Fibroblast of villous mesenchyme (primary cell): ENCODE results near the gene GPR39. TPM values are rescaled to one million over a fixed set of nuclear protein-coding genes. Genes with fewer than 3 reads are reported as not detected.
A peak's percentile ranks its signal among the peaks of the same experiment; 100 is the strongest.

Source experiments
- DNase-seq: peaks from one replicate; pipeline ENCODE4 v3.0.0-alpha.2; 2010; ENCODE audit warnings: low read depth
- H3K4me3 ChIP-seq: 2 replicates; pipeline ENCODE4 v1.5.1; 2011; ENCODE audit warnings: low read depth, mild to moderate bottlenecking, low read length
- CTCF ChIP-seq: IDR thresholded peaks from 2 replicates; pipeline ENCODE4 v1.5.1; 2012; ENCODE audit warnings: low read depth, mild to moderate bottlenecking, low read length; ENCODE audit not compliant: insufficient read depth
- total RNA-seq: library from RNA; depleted of rRNA; stranded (reverse); fragments of >200 nt; gene quantifications from 2 replicates; pipeline ENCODE4 v1.2.3, GENCODE V29; 2012

Gene GPR39
- total RNA-seq, 1 donor = 5.6 TPM

- no peak overlapping the region for H3K4me3 ChIP-seq
- DNase-seq = no peak
- TF ChIP-seq CTCF = no peak
These were observed 228.6 kb downstream of the GPR39 start for GRCh38 chr2:132645176-132645575.

GRCh38 chr2:132645722-132646539 is 229.3 kb downstream of the GPR39 start:
- no peak overlapping the region for H3K4me3 ChIP-seq
- no peak for TF ChIP-seq CTCF
- no peak for DNase-seq

DNA sequence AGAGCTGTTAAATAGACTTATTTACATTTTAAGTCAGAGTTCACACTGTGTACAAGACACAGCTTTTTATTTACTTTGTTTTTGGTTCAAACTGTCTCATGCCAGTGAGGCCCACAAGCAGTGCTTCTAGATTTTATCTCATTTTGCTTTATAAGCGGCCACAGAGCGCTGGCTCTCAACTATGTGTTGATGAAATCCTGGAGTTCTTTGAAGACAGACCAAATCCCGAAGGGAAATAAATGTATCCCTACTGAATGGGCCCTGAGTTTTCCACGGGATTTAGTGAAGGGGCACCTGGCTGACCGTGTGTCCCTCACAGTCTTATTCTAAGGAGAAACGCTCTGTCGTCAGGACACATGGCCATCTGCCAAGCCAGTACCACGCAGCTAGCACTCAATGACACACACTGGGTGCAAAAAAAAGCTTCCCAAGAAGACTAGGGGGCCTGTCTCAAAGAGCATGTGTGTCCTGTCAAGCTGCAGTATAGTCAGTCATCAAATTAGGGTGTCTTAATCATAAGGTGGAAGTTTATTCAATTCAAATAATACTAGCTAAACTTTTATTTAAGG is 230.0 kb downstream of the GPR39 start:
- no peak for TF ChIP-seq CTCF
- no peak for DNase-seq
- no peak overlapping the region for H3K4me3 ChIP-seq

DNA sequence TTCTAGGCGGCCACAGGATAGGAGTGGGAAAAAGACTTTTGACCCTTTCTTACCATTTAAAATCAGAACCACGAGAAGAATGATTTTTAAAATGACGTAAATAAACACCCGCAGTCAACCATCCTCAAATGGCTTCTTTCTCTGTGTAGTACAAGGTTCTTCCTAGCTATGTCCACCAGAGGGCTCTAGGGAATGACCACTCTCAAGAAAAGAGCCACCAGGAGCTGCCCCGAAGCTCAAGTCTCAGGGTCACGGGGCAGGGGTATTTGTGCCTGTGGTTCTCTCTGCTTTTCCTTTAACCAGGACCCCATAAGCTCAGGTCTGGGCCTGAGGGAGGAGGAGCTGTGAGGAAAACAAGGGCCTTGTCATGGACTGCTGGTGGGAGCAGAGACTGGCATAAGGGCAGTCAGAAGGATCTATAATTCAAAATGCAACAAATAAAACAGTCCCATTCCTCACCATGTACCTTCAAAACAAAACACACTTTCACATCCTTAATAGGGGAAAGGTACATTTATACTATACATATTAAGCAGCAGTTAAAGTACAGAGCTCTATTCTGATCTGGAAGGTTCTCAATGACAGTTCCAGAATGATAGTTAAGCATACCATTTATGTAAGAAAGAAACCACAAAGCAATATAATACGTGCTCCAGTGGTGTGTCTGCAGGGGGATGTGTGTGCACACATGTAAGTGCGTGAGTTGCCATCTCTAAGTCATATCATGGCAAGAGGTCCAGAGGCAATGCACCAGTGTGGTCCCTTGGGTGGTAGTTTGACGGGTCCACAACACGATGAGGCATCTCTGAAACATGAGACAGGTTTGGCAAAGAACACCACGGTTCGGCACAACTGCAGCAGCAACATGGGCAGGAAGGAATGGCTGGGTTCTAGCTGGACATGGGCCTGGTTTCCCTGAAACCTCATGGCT is 234.8 kb downstream of the GPR39 start:
- no peak overlapping the region for H3K4me3 ChIP-seq
- TF ChIP-seq CTCF = peak; percentile 46
- no peak for DNase-seq

- no peak for TF ChIP-seq CTCF
- H3K4me3 ChIP-seq = no peak overlapping the region
- DNase-seq = no peak
These were observed 235.9 kb downstream of the GPR39 start for GRCh38 chr2:132652474-132652873.

GRCh38 chr2:132654335-132654734 is 237.7 kb downstream of the GPR39 start:
- no peak for DNase-seq
- no peak for TF ChIP-seq CTCF
- H3K4me3 ChIP-seq = no peak overlapping the region
